IPS DF 4.7 (cell line): ENCODE data around the gene TNPO3.

Experiments
- DNase-seq: peaks from one replicate; pipeline ENCODE4 v3.0.0-alpha.2; 2013; ENCODE audit warnings: low spot score; ENCODE audit errors: extremely low read depth

TNPO3 gene

GRCh38 chr7:128940494-128941322, 114.2 kb downstream of the TNPO3 start:
- no peak for DNase-seq

GRCh38 chr7:128939861-128940410, 115.0 kb downstream of the TNPO3 start:
- no peak for DNase-seq

- DNase-seq = no peak
Observed at GRCh38 chr7:128939075-128939860, 115.6 kb downstream of the TNPO3 start.

GRCh38 chr7:128938544-128939074, 116.3 kb downstream of the TNPO3 start:
- DNase-seq = no peak

GRCh38 chr7:128937647-128938543, 117.0 kb downstream of the TNPO3 start, which contains the start of gene IRF5:
Gene IRF5, plus strand, starts transcription at chr7:128937927. Its CDS starts 4,155 bp downstream, at chr7:128942082.
- DNase-seq = no peak

- DNase-seq = no peak
Observed at GRCh38 chr7:128937271-128937646, 117.7 kb downstream of the TNPO3 start.

- no peak for DNase-seq
Observed at GRCh38 chr7:128936798-128937197, 118.1 kb downstream of the TNPO3 start.

GRCh38 chr7:128935342-128935730, 119.6 kb downstream of the TNPO3 start:
- DNase-seq = no peak

- no peak for DNase-seq
Observed at GRCh38 chr7:128934361-128935341, 120.3 kb downstream of the TNPO3 start.

- DNase-seq = no peak
Observed at GRCh38 chr7:128933180-128933891, 121.6 kb downstream of the TNPO3 start.

GRCh38 chr7:128932862-128933179, 122.1 kb downstream of the TNPO3 start:
- no peak for DNase-seq

- no peak for DNase-seq
Observed at GRCh38 chr7:128931965-128932861, 122.7 kb downstream of the TNPO3 start.

- DNase-seq = no peak
Observed at GRCh38 chr7:128931190-128931798, 123.6 kb downstream of the TNPO3 start.

- DNase-seq = no peak
Observed at GRCh38 chr7:128928882-128929788, 125.8 kb downstream of the TNPO3 start.

GRCh38 chr7:128928159-128928813, 126.6 kb downstream of the TNPO3 start:
- DNase-seq = no peak
